Stimulated activated CD8-positive, alpha-beta memory T cell treated with anti-CD3 and anti-CD28 coated beads, Interleukin-2, amount 100 ng/mL, for 1 hour (primary cell): Measurements from ENCODE around the gene SEPTIN5.

Source experiments
- DNase-seq, 2 donors: peaks; one replicate each; pipeline ENCODE4 v3.0.0-alpha.2; 2020; ENCODE audit warnings: low read depth in 2 of 2

Gene SEPTIN5

GRCh38 chr22:19705181-19705934 lies 8.9 kb upstream of the SEPTIN5 start:
- no peak for DNase-seq

GRCh38 chr22:19706661-19707151 lies 7.6 kb upstream of the SEPTIN5 start:
- DNase-seq, result no peak

- DNase-seq, result no peak
Measured at GRCh38 chr22:19707347-19708290, 6.7 kb upstream of the SEPTIN5 start.

GRCh38 chr22:19708321-19709011 lies 5.8 kb upstream of the SEPTIN5 start:
- DNase-seq, result no peak

GRCh38 chr22:19709063-19709769 lies 5.1 kb upstream of the SEPTIN5 start:
- DNase-seq, result no peak

GRCh38 chr22:19710020-19710768 lies 4.1 kb upstream of the SEPTIN5 start:
- no peak for DNase-seq

GRCh38 chr22:19710769-19711106 lies 3.6 kb upstream of the SEPTIN5 start:
- DNase-seq, result no peak

GRCh38 chr22:19713245-19713644 lies 1.1 kb upstream of the SEPTIN5 start:
- DNase-seq, result no peak

- DNase-seq, result no peak
Measured at GRCh38 chr22:19713650-19714311, 522 bp upstream of the SEPTIN5 start.

GRCh38 chr22:19715188-19715930 lies 1.1 kb downstream of the SEPTIN5 start:
- no peak for DNase-seq

- no peak for DNase-seq
Measured at GRCh38 chr22:19716041-19716828, 1.9 kb downstream of the SEPTIN5 start.

- no peak for DNase-seq
Measured at GRCh38 chr22:19716829-19717105, 2.5 kb downstream of the SEPTIN5 start.

GRCh38 chr22:19717181-19717580 lies 2.9 kb downstream of the SEPTIN5 start:
- DNase-seq, result no peak

GRCh38 chr22:19717691-19718455 lies 3.6 kb downstream of the SEPTIN5 start:
- DNase-seq, result peak; percentile 54 to 63

- no peak for DNase-seq
Measured at GRCh38 chr22:19718456-19719049, 4.2 kb downstream of the SEPTIN5 start.

GRCh38 chr22:19719050-19719482 lies 4.8 kb downstream of the SEPTIN5 start:
- DNase-seq, result no peak

GRCh38 chr22:19719488-19720021 lies 5.3 kb downstream of the SEPTIN5 start:
- no peak for DNase-seq
